HG03342 (cell line): ENCODE data around the gene AKR1C1.
"Not testable (repeated sequence)": the region's sequence is repeated elsewhere in the genome, so short reads cannot be mapped to it uniquely, and the experiment has no call there.

ENCODE experiments used
- ATAC-seq: cut with Tn5 transposase; IDR thresholded peaks from one replicate; pipeline ENCODE4 v1.9.1; 2021; ENCODE audit warnings: mild to moderate bottlenecking, moderate library complexity; ENCODE audit not compliant: unreplicated experiment

Gene AKR1C1

DNA sequence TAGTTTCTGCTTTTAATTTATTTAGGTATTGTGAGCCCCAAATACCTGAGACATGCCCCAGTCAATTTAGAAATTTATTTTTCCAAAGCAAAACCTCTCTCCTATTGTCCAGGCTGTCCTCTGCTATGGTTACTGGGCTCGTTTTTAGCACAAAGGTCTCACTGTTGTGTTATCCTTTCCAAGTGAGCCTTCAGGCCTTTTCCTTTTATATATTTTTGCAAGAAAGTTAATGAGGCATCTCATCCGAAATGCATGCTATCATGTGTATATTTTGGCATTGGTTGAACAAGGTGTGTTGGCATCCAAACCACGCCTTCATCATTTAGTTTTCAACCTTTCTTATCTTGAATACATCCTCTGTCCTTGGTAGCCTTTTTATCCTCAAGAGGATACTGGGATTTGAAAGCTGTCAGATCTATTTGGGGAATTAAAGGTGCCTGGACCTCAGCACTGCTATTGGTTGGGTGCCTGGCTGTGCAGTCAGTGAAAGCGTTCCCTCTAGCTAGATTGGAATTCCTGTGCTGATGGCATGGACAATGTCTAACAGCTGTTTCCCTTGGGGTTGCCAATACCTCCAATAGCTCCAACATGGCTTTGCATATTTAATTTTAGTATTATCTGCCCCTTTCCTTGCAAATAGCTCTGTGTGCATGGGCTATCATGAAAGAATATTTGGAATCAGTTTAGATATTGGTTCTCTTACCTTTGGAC lies 51.1 kb downstream of the AKR1C1 start:
- ATAC-seq = not testable (repeated sequence)

DNA sequence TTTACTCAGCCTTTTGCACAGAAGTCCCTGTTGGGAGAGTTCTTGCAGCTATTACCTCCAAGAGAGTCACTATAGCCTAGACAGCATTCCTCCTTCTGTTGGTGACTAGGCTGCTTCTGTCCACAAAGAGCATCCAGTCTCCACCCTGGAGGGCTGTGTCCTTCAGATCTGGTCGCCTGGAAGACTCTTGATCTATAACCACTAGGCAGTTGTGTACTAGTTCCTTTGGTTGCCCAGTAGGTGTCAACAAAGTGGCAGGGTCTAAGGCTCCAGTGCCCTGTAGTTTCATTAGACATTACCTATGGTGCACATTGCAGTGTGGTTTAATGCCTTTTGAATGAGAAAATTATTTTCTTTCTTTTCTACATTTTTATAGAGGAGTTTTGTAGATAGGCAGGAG lies 51.7 kb downstream of the AKR1C1 start:
- no peak for ATAC-seq

DNA sequence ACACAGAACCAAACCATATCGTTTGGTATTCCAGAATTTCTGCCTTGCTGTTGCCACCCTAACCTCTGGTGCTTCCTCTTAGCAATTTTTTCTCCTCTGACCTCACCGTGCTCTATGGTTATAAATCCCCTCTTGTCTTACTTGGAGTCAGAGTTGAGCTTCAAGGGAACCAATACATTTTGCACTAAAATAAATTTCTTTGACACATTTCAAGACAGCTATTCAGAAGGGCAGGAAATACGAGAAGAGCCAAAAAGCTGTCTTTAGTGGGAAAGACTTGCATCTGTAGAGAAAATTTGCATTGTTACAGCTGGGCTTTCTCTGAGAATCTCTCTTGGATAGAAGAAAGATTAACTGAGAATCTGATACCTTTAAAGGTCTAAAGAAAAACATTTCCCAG lies 54.9 kb downstream of the AKR1C1 start:
- no peak for ATAC-seq

DNA sequence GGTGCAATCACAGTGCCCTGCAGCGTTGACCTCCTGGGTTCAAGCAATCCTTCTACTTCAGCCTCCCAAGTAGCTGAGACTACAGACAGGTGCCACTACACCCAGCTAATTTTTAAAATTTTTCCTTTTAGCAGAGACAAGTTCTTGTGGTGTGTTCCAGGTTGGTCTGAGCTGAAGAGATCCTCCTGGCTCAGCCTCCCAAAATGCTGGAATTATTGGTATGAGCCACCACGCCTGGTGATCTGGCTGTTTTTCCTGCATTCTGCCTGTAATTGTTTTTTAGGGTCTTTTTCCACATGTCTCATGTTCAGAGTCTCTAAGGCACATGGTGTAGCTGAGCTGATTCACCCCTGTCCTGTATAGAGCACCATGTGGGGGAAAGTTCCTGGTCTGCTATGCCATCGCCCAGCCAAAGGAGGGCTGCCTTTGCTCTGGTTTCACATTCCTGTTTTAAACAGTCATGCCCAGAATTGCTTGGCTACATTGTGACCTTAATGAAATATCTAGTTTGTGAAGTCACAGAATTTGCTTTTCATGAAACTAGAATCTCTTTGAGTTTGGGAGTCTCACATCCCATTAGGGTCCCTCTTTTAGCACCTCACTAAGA lies 55.6 kb downstream of the AKR1C1 start:
- ATAC-seq = not testable (repeated sequence)

DNA sequence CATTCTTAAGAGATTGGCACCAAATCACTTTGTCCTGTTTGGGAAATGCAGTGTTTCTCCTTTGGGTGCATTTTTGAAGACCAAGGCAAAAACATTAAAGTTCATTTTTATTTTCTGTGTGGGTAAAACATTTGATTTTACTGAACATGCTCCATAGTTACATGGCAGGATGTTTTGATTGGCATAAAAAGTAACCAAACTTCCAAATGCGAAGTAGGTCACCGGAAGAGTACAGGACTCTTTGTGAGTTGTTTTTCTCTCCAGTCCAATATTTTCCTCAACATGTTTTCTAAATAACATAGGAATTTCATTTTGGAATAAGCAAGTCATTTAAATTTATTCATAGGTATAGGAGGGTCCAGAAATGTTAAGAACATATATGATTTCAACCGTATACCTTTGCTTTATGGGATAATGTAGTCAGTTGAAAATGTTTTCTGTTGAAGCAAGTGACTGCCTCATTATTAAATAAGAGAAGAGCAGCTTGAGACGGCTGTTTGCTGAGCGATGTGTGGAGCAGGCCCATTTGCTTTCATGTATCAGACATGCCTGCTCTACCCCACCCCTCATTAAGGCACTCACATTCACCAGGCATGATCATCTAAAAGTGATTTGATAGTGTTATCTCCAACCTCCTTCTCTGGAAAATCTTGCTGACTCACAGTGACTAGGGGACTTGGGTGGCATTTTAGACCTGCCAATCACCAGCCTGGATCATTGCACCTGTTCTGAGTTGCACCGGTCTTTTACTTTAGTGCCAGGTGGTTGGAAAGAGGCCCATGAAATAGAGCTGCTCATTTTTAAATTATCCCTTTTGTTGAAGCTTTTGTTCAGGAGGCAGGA lies 56.8 kb downstream of the AKR1C1 start:
- not testable (repeated sequence) for ATAC-seq

DNA sequence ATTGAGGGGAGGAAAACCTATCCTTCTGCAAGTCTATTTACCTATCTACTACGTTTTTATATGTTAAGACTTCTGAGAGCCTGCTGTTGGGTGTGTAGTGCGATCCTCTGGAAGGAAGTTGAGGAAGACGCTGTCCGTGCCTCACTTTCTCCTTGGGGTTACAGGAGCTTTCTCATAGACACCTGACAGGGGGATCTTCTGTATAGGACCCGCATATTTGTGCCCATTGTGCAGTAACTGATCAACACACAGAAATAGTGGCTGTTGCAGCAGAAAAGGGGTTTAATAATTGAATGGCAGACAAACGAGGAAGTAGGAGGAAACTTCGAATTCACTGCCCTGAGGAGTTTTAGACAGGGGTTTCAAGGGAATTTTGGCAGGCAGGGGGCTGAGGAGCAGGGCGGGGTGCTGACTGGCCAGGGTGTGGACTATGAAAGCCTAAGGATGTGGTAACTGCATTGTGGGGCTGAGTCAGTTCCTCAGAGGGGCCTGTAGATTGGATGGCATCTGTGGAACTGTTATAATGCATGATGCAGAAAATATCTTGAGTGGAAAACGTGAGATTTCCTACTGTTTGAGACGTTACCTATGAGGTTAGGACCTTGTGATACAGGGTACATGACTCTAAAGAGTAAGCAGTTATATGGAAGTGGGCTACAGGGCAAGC lies 58.5 kb downstream of the AKR1C1 start:
- ATAC-seq = not testable (repeated sequence)

DNA sequence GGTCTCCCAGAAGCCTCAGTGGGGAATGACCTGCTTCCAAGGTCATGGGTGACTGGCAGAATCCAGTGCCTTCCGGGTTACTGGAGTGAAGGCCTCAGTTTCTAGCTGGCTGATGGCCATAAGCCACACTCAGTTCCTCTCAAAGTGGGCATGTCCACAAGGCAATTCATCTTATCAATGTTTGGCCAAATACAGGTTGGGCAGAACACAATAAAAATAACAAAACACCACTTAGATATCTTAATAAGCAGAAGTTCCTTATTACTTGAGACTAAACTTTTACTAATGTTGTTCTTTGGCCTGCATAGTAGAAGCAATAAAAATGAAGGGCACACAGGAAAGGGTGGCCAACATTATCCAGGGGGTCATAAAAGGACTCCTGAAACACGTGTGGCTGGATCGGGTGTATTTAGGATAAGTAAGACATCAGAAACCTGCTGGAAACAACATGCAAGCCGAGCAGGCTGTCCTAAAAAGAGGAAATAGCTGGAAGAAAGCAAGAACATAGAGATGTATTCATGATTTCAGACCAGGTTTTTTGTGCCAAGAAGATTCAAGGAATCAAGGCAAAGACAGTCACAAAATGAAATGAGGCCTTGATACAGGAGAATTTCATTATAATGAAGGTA lies 60.1 kb downstream of the AKR1C1 start:
- ATAC-seq = no peak

DNA sequence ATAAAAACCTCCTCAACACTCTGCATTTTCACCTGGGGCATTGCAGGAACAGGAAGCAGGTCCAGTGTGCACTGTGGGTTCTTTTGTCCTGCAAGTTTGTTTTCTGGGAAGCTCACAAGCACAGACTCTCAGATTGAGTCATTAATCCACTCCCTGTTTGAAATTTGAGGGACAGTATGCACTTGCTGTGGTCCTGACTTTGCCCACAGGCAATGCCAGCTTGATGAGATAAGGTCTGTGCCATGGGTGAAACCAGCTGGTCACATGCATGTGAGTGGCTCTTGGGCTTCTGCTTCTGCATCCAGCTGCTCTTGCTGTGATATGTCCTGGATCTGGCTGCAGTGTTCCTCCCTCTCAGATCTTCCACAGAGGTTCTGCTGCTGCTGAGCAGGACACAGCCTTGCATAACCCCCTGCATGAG lies 62.3 kb downstream of the AKR1C1 start:
- not testable (repeated sequence) for ATAC-seq

DNA sequence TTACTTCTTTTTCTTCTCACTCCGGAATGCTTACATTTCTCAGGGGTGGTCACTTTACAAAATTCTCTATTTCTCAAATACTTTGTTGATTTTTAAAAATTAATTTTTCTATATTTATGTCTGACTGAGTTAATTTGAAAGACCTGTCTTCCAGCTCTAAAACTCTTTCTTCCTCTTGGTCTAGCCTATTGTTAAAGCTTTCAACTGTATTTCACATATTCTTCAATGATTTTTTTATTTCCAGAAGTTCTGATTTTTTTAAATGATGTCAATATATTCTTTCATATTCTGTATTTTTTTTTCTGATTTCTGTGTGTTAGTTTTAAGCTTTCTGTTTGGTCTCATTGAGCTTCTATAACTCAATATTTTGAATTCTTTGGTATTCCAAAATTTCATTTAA lies 67.8 kb downstream of the AKR1C1 start:
- no peak for ATAC-seq

DNA sequence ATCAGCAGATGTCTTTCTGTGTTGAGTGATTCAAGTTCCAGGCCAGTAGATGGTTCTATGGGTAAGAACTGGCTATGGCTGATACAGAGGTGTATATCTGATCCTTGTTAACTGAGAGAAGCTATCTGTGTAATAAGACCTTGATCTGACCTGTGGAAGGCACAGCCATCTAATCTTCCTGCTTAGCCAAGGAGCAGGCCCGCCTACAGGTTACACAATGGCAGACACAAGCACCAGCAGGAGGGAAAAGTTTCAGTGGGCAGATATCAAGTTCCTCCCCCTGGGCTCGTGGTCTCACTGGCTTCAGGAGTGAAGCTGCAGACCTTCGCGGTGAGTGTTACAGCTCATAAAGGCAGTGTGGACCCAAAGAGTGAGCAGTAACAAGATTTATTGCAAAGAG lies 68.4 kb downstream of the AKR1C1 start:
- not testable (repeated sequence) for ATAC-seq

DNA sequence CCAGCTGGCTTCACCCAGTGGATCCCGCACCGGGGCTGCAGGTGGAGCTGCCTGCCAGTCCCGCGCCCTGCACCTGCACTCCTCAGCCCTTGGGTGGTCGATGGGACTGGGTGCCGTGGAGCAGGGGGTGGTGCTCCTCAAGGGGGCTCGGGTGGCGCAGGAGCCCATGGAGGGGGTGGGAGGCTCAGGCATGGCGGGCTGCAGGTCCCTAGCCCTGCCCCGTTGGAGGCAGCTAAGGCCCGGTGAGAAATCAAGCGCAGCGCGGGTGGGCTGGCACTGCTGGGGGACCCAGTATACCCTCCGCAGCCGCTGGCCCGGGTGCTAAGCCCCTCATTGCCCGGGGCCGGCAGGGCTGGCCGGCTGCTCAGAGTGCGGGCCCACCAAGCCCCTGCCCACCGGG lies 69.2 kb downstream of the AKR1C1 start:
- not testable (repeated sequence) for ATAC-seq
